Breast epithelium (tissue), 3 donors: ENCODE measurements around the gene SLC6A9.

Source experiments
- POLR2A ChIP-seq: fragments of 450-650 bp; IDR thresholded peaks from one replicate; pipeline ENCODE4 v1.6.1; 2016; ENCODE audit warnings: antibody characterized with exemption, mild to moderate bottlenecking, moderate library complexity
- POLR2AphosphoS5 ChIP-seq, 3 donors: sonication (generic); formaldehyde crosslinking; IDR thresholded peaks; one replicate each; pipeline ENCODE4 v1.6.1; 2017; ENCODE audit warnings: antibody characterized with exemption in 3 of 3
- TF ChIP-seq, protein P1 (sequence below), 3 donors: fragments of 450-650 bp; IDR thresholded peaks; one replicate each; pipeline ENCODE4 v1.5.1; 2016 to 2017; ENCODE audit warnings: antibody characterized with exemption in 3 of 3, mild to moderate bottlenecking in 3 of 3, moderate library complexity in 3 of 3

DNA sequence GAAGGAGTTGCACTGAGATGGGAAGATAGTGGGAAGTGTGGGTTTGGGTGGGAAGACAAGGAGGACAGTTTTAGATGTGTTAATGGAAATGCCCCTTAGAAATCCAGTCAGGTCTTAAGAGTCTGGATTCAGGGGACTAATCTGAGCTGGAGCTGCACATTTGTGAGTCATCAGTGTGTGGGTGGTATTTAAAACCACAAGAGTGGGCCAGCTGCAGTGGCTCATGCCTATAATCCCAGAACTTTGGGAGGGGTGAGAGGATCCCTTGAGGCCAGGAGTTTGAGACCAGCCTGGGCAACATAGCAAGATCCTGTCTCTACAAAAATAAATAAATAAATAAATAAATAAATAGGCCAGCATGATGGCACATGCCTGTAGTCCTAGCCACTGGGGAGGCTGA is 40.9 kb upstream of the SLC6A9 start:
- TF ChIP-seq POLR2AphosphoS5 (IDR thresholded peaks at IDR 0.05) (no peak), POLR2A (no peak)
- TF ChIP-seq, protein P1, sequence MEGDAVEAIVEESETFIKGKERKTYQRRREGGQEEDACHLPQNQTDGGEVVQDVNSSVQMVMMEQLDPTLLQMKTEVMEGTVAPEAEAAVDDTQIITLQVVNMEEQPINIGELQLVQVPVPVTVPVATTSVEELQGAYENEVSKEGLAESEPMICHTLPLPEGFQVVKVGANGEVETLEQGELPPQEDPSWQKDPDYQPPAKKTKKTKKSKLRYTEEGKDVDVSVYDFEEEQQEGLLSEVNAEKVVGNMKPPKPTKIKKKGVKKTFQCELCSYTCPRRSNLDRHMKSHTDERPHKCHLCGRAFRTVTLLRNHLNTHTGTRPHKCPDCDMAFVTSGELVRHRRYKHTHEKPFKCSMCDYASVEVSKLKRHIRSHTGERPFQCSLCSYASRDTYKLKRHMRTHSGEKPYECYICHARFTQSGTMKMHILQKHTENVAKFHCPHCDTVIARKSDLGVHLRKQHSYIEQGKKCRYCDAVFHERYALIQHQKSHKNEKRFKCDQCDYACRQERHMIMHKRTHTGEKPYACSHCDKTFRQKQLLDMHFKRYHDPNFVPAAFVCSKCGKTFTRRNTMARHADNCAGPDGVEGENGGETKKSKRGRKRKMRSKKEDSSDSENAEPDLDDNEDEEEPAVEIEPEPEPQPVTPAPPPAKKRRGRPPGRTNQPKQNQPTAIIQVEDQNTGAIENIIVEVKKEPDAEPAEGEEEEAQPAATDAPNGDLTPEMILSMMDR (IDR thresholded peaks at IDR 0.05), result no peak
